SK-N-SH (cell line): ENCODE measurements around the gene SNX20. TPM values are rescaled to one million over a fixed set of nuclear protein-coding genes. Genes with fewer than 3 reads are reported as not detected.

Experiments
- CTCF ChIA-PET: fragments of 300-600, 350-600 bp; formaldehyde crosslinking; extraction: SDS; loops from one replicate; lab custom pipeline; 2021; lab: Yijun Ruan, JAX
- POLR2A ChIA-PET: fragments of 350-600 bp; sonication (Branson Sonifier 250); formaldehyde crosslinking; extraction: SDS; loops from one replicate; lab custom pipeline; 2020; ENCODE audit warnings: antibody characterized with exemption, inconsistent platforms; lab: Yijun Ruan, JAX
- DNase-seq: peaks from one replicate; pipeline ENCODE4 v3.0.0; 2012
- H2AFZ ChIP-seq: fragments of 200-600 bp; sonication (generic); 2 replicates; pipeline ENCODE4 v1.8.1; 2016; ENCODE audit warnings: antibody characterized with exemption, mild to moderate bottlenecking, low read depth
- H3F3A ChIP-seq: fragments of 200-600 bp; sonication (generic); replicated peaks from 2 replicates; pipeline ENCODE3; 2016; ENCODE audit warnings: antibody characterized with exemption, mild to moderate bottlenecking; ENCODE audit not compliant: insufficient read depth
- H3K27ac ChIP-seq, 2 experiments: fragments of 200-500 bp in 1 of 2; fragments of 200-600 bp in 1 of 2; sonication (Bioruptor generic) in 1 of 2; sonication (generic), shearing (Covaris generic) in 1 of 2; 2 replicates each; pipeline versions ENCODE4 v1.5.1 to v1.6.1; 2014 to 2016; ENCODE audit warnings: low read depth in 2 of 2, inconsistent platforms in 1 of 2, low read length in 1 of 2, mild to moderate bottlenecking in 1 of 2, mixed read lengths in 1 of 2
- H3K27me3 ChIP-seq: fragments of 200-600 bp; sonication (generic), shearing (Covaris generic); 2 replicates; pipeline ENCODE4 v1.6.1; 2016; ENCODE audit warnings: mixed run types; ENCODE audit not compliant: insufficient read depth
- H3K36me3 ChIP-seq, 2 experiments: fragments of 200-500 bp in 1 of 2; fragments of 200-600 bp in 1 of 2; sonication (Bioruptor generic) in 1 of 2; sonication (generic) in 1 of 2; replicated peaks in 1 of 2; 2 replicates each; pipeline versions ENCODE3 to v1.5.1; 2014 to 2016; ENCODE audit warnings: low read length in 1 of 2, mild to moderate bottlenecking in 1 of 2; ENCODE audit not compliant: insufficient read depth in 2 of 2, control insufficient read depth in 1 of 2
- H3K4me1 ChIP-seq, 2 experiments: fragments of 200-500 bp in 1 of 2; fragments of 200-600 bp in 1 of 2; sonication (Bioruptor generic) in 1 of 2; sonication (generic), shearing (Covaris generic) in 1 of 2; 2 replicates each; pipeline versions ENCODE4 v1.5.1 to v1.6.1; 2014 to 2016; ENCODE audit warnings: low read depth in 1 of 2, low read length in 1 of 2, mixed run types in 1 of 2; ENCODE audit not compliant: insufficient read depth in 2 of 2, control insufficient read depth in 1 of 2
- H3K4me2 ChIP-seq: fragments of 200-600 bp; sonication (generic), shearing (Covaris generic); 2 replicates; pipeline ENCODE4 v1.6.1; 2017; ENCODE audit warnings: mixed run types
- H3K4me3 ChIP-seq, 2 experiments: fragments of 200-500 bp in 1 of 2; fragments of 200-600 bp in 1 of 2; sonication (Bioruptor generic) in 1 of 2; sonication (generic), shearing (Covaris generic) in 1 of 2; 2 replicates each; pipeline versions ENCODE4 v1.5.1 to v1.8.1; 2014 to 2016; ENCODE audit warnings: low read depth in 2 of 2, inconsistent platforms in 1 of 2, low read length in 1 of 2, mild to moderate bottlenecking in 1 of 2, mixed read lengths in 1 of 2, moderate library complexity in 1 of 2
- H3K79me2 ChIP-seq: fragments of 200-600 bp; sonication (generic); 2 replicates; pipeline ENCODE4 v1.8.1; 2017; ENCODE audit warnings: mild to moderate bottlenecking; ENCODE audit not compliant: insufficient read depth
- H3K9ac ChIP-seq: fragments of 200-600 bp; sonication (generic); 2 replicates; pipeline ENCODE4 v1.6.1; 2017; ENCODE audit warnings: mixed run types
- H3K9me2 ChIP-seq: fragments of 200-600 bp; sonication (generic); 2 replicates; pipeline ENCODE4 v1.6.1; 2017; ENCODE audit warnings: mixed run types
- H3K9me3 ChIP-seq: fragments of 200-600 bp; sonication (generic); 2 replicates; pipeline ENCODE4 v1.6.1; 2017; ENCODE audit warnings: mixed run types, mild to moderate bottlenecking, moderate library complexity
- H4K20me1 ChIP-seq: fragments of 200-600 bp; sonication (generic); 2 replicates; pipeline ENCODE4 v1.6.1; 2017; ENCODE audit warnings: mild to moderate bottlenecking, mixed run types; ENCODE audit not compliant: insufficient read depth
- CHD2 ChIP-seq: fragments of 150-350 bp; IDR thresholded peaks from 2 replicates; pipeline ENCODE4 v1.6.1; 2018; ENCODE audit warnings: low read length; ENCODE audit not compliant: partially characterized antibody
- FOXJ3 ChIP-seq: sonication (generic); formaldehyde crosslinking; IDR thresholded peaks from 2 replicates; pipeline ENCODE4 v1.5.1; 2020; ENCODE audit warnings: mild to moderate bottlenecking, missing genetic modification reagents
- FOXM1 ChIP-seq: IDR thresholded peaks from 2 replicates; pipeline ENCODE4 v1.4.0; 2012; ENCODE audit warnings: low read depth, mild to moderate bottlenecking
- GABPA ChIP-seq: IDR thresholded peaks from 2 replicates; pipeline ENCODE4 v1.4.0; 2012; ENCODE audit warnings: low read depth, mild to moderate bottlenecking
- GATA2 ChIP-seq: sonication (generic); formaldehyde crosslinking; IDR thresholded peaks from 2 replicates; pipeline ENCODE4 v1.5.0; 2020; ENCODE audit warnings: mild to moderate bottlenecking, missing genetic modification reagents
- MEF2A ChIP-seq: IDR thresholded peaks from 2 replicates; pipeline ENCODE4 v1.4.0; 2012; ENCODE audit warnings: low read depth, borderline replicate concordance
- MXI1 ChIP-seq: IDR thresholded peaks from 2 replicates; pipeline ENCODE4 v1.6.1; 2012; ENCODE audit warnings: mild to moderate bottlenecking, low read depth, low read length, improper control_type of control experiment
- NFIC ChIP-seq: IDR thresholded peaks from 2 replicates; pipeline ENCODE4 v1.4.0; 2012; ENCODE audit warnings: borderline replicate concordance
- POLR2AphosphoS5 ChIP-seq: IDR thresholded peaks from 2 replicates; pipeline ENCODE4 v1.6.1; 2012; ENCODE audit warnings: low read depth, low read length
- RXRA ChIP-seq: IDR thresholded peaks from 2 replicates; pipeline ENCODE4 v1.4.0; 2012; ENCODE audit warnings: low read depth, mild to moderate bottlenecking, borderline replicate concordance
- SIN3A ChIP-seq: IDR thresholded peaks from 2 replicates; pipeline ENCODE4 v1.6.1; 2012; ENCODE audit warnings: low read depth, mild to moderate bottlenecking, low read length, moderate library complexity, borderline replicate concordance
- TAF1 ChIP-seq: IDR thresholded peaks from 2 replicates; pipeline ENCODE4 v1.6.1; 2012; ENCODE audit warnings: low read depth, mild to moderate bottlenecking, low read length, moderate library complexity, borderline replicate concordance
- TEAD4 ChIP-seq: IDR thresholded peaks from 2 replicates; pipeline ENCODE4 v1.4.0; 2012; ENCODE audit warnings: mild to moderate bottlenecking, borderline replicate concordance; ENCODE audit not compliant: insufficient read depth
- WGBS: methylation state at CpG from one replicate; pipeline ENCODE4 v1.1.6; 2017; ENCODE audit warnings: low lambda C conversion rate; 5-methylcytosine and 5-hydroxymethylcytosine counted together
- polyA plus RNA-seq, 3 experiments: library from polyadenylated mRNA; depleted of rRNA; stranded (reverse); fragments of >200 nt; gene quantifications; 2 replicates each; pipeline ENCODE4 v1.2.3, GENCODE V29; 2012
- TF ChIP-seq, protein P1 (sequence below): IDR thresholded peaks from 2 replicates; pipeline ENCODE4 v1.4.0; 2012; ENCODE audit warnings: low read depth, borderline replicate concordance
- TF ChIP-seq, protein P2 (sequence below): IDR thresholded peaks from 2 replicates; pipeline ENCODE4; 2012
- TF ChIP-seq, protein P3 (sequence below): fragments of 150-350 bp; IDR thresholded peaks from 2 replicates; pipeline ENCODE4 v1.6.1; 2016; ENCODE audit warnings: mild to moderate bottlenecking, low read depth, low read length
- TF ChIP-seq, protein P4 (sequence below): fragments of 150-350 bp; IDR thresholded peaks from 2 replicates; pipeline ENCODE4 v1.6.1; 2017; ENCODE audit warnings: antibody characterized with exemption, low read length, low read depth, borderline replicate concordance

SNX20 gene
- polyA plus RNA-seq, 1 of the 3 experiments (the other 2 are of a cell fraction) = not detected

DNA sequence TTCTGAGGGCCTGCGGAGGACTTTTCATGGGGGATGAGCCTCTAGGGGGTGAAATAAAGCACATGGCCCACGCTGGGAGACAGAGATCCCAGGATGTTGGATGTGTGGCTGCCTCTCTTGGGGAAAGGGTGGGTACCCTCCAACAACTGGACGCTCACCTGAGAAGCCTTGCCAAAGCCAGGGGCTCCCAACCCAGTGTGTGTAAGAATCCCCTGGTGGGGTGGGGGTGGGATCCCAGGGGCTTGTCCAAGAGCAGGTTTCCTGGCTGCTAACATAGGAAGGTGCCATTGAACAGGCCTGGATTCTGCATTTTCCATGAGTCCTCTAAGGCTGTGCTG, 587 bp downstream of the SNX20 start:
- H3K9me2 ChIP-seq = no peaks in the 10 kb centered on the region
- H3K9ac ChIP-seq = no peak overlapping the region
- no peaks in the 10 kb centered on the region for H3F3A ChIP-seq
- H3K36me3 ChIP-seq = no peaks in the 10 kb centered on the region
- no peak overlapping the region for H3K27ac ChIP-seq
- H2AFZ ChIP-seq = no peak overlapping the region
- CTCF ChIA-PET = interaction anchor here (1.2 to 7.4 kb wide), 4 partner anchors 9 to 126 kb away, joined by 3 to 77 read pairs (median 4); no protein-coding TSS in a partner anchor
- H4K20me1 ChIP-seq = no peaks in the 10 kb centered on the region
- no peak for DNase-seq
- POLR2A ChIA-PET = no interaction called here
- no peak overlapping the region for H3K4me2 ChIP-seq
- no peaks in the 10 kb centered on the region for H3K9me3 ChIP-seq
- H3K4me1 ChIP-seq = peaks cover 0 to 3% of the 10 kb centered on the region in 2 experiments; a peak in 1 of 4 replicates
- TF ChIP-seq TAF1 (no peak), CHD2 (no peak), FOXJ3 (CRISPR knock-in tag) (no peak), NFIC (no peak), MXI1 (no peak), FOXM1 (no peak), RXRA (no peak), GATA2 (no peak), POLR2AphosphoS5 (no peak), SIN3A (no peak), GABPA (no peak), TEAD4 (no peak), MEF2A (no peak)
- TF ChIP-seq, protein P1, sequence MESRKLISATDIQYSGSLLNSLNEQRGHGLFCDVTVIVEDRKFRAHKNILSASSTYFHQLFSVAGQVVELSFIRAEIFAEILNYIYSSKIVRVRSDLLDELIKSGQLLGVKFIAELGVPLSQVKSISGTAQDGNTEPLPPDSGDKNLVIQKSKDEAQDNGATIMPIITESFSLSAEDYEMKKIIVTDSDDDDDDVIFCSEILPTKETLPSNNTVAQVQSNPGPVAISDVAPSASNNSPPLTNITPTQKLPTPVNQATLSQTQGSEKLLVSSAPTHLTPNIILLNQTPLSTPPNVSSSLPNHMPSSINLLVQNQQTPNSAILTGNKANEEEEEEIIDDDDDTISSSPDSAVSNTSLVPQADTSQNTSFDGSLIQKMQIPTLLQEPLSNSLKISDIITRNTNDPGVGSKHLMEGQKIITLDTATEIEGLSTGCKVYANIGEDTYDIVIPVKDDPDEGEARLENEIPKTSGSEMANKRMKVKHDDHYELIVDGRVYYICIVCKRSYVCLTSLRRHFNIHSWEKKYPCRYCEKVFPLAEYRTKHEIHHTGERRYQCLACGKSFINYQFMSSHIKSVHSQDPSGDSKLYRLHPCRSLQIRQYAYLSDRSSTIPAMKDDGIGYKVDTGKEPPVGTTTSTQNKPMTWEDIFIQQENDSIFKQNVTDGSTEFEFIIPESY = no peak
- TF ChIP-seq, protein P2, sequence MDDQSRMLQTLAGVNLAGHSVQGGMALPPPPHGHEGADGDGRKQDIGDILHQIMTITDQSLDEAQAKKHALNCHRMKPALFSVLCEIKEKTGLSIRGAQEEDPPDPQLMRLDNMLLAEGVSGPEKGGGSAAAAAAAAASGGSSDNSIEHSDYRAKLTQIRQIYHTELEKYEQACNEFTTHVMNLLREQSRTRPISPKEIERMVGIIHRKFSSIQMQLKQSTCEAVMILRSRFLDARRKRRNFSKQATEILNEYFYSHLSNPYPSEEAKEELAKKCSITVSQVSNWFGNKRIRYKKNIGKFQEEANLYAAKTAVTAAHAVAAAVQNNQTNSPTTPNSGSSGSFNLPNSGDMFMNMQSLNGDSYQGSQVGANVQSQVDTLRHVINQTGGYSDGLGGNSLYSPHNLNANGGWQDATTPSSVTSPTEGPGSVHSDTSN = no peak
- TF ChIP-seq, protein P3, sequence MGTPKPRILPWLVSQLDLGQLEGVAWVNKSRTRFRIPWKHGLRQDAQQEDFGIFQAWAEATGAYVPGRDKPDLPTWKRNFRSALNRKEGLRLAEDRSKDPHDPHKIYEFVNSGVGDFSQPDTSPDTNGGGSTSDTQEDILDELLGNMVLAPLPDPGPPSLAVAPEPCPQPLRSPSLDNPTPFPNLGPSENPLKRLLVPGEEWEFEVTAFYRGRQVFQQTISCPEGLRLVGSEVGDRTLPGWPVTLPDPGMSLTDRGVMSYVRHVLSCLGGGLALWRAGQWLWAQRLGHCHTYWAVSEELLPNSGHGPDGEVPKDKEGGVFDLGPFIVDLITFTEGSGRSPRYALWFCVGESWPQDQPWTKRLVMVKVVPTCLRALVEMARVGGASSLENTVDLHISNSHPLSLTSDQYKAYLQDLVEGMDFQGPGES = no peak
- TF ChIP-seq, protein P4, sequence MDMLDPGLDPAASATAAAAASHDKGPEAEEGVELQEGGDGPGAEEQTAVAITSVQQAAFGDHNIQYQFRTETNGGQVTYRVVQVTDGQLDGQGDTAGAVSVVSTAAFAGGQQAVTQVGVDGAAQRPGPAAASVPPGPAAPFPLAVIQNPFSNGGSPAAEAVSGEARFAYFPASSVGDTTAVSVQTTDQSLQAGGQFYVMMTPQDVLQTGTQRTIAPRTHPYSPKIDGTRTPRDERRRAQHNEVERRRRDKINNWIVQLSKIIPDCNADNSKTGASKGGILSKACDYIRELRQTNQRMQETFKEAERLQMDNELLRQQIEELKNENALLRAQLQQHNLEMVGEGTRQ = no peak
- 56% methylated on average over 3 of the region's 3 CpGs for WGBS
- H3K79me2 ChIP-seq = no peaks in the 10 kb centered on the region
- no peaks in the 10 kb centered on the region; the same call in 1 of the 2 replicates for H3K27me3 ChIP-seq
- H3K4me3 ChIP-seq = no peak overlapping the region
